GM12878 (cell line): ENCODE measurements around the gene GHDC. TPM values are rescaled to one million over a fixed set of nuclear protein-coding genes. Genes with fewer than 3 reads are reported as not detected.

Source experiments
- ATAC-seq: fragments of 200-7000 bp; cut with Tn5 transposase; 3 replicates; pipeline ENCODE4 v1.9.1; 2020; ENCODE audit warnings: mild to moderate bottlenecking, moderate library complexity
- BruUV-seq: library from RNA; stranded (reverse); fragments of 400-500 nt; replicated peaks from 2 replicates; lab custom pipeline; 2021; lab: Mats Ljungman, UMichigan
- CTCF ChIA-PET: fragments of 300-600 bp; sonication (Branson Sonifier 250); formaldehyde crosslinking; extraction: SDS; loops from one replicate; lab custom pipeline; 2021; ENCODE audit warnings: inconsistent platforms; lab: Yijun Ruan, JAX
- POLR2A ChIA-PET: fragments of 350-600 bp; formaldehyde crosslinking; extraction: SDS; loops from one replicate; lab custom pipeline; 2021; ENCODE audit warnings: inconsistent platforms; lab: Charles Lee
- RAD21 ChIA-PET: fragments of 300-600 bp; sonication (Branson Sonifier 250); formaldehyde crosslinking; loops from one replicate; lab custom pipeline; 2023; ENCODE audit warnings: antibody characterized with exemption; ENCODE audit not compliant: unreplicated experiment; lab: Charles Lee
- SMC1A ChIA-PET: fragments of 300-600 bp; sonication (Branson Sonifier 250); formaldehyde crosslinking; loops from one replicate; lab custom pipeline; 2023; ENCODE audit not compliant: unreplicated experiment, uncharacterized antibody; lab: Charles Lee
- DNase-seq: peaks from one replicate; pipeline ENCODE4 v3.0.0-alpha.2; 2011; ENCODE audit warnings: low read depth, low spot score
- FAIRE-seq: peaks from 3 replicates; lab custom pipeline; 2011; peaks lifted over from hg19 to GRCh38; lab: Jason Lieb, UNC
- H2AFZ ChIP-seq: 2 replicates; pipeline ENCODE4 v1.6.0; 2011; ENCODE audit warnings: low read depth, low read length, control low read depth; ENCODE audit not compliant: control insufficient read depth
- H3K27ac ChIP-seq: 2 replicates; pipeline ENCODE4 v1.5.1; 2011; ENCODE audit warnings: control low read depth; ENCODE audit not compliant: control insufficient read depth, insufficient read depth
- H3K27me3 ChIP-seq, 2 experiments: replicated peaks in 1 of 2; 2 replicates each; pipeline versions ENCODE4 v1.6.0 to v1.6.1; 2011; ENCODE audit warnings: low read length in 1 of 2; ENCODE audit not compliant: control insufficient read depth in 2 of 2, insufficient read depth in 2 of 2
- H3K36me3 ChIP-seq, 2 experiments: 2 replicates each; pipeline ENCODE4 v1.5.1; 2011; ENCODE audit warnings: low read length in 1 of 2; ENCODE audit not compliant: control insufficient read depth in 2 of 2, insufficient read depth in 2 of 2
- H3K4me1 ChIP-seq: 2 replicates; pipeline ENCODE4 v1.6.1; 2011; ENCODE audit warnings: mild to moderate bottlenecking, low read length, moderate library complexity, mixed read lengths; ENCODE audit not compliant: control insufficient read depth, insufficient read depth
- H3K4me2 ChIP-seq: 2 replicates; pipeline ENCODE4 v1.6.0; 2011; ENCODE audit warnings: control low read depth; ENCODE audit not compliant: control insufficient read depth, insufficient read depth
- H3K4me3 ChIP-seq: fragments of 200-600 bp; sonication (generic); 2 replicates; pipeline ENCODE4 v1.5.1; 2016
- H3K79me2 ChIP-seq: 2 replicates; pipeline ENCODE4 v1.6.0; 2011; ENCODE audit warnings: low read length; ENCODE audit not compliant: control insufficient read depth, insufficient read depth
- H3K9ac ChIP-seq: 2 replicates; pipeline ENCODE4 v1.8.0; 2011; ENCODE audit warnings: low read length, control low read depth, mixed read lengths; ENCODE audit not compliant: control insufficient read depth, insufficient read depth
- H3K9me3 ChIP-seq: replicated peaks from 3 replicates; pipeline ENCODE4 v1.5.1; 2011; ENCODE audit warnings: mild to moderate bottlenecking, low read length; ENCODE audit not compliant: control insufficient read depth, insufficient read depth
- H4K20me1 ChIP-seq: 2 replicates; pipeline ENCODE4 v1.6.0; 2011; ENCODE audit not compliant: control insufficient read depth, insufficient read depth
- ATF7 ChIP-seq: fragments of 450-650 bp; IDR thresholded peaks from 2 replicates; pipeline ENCODE4 v1.6.1; 2016; ENCODE audit warnings: low read depth, mild to moderate bottlenecking
- HDGF ChIP-seq: fragments of 450-650 bp; IDR thresholded peaks from 2 replicates; pipeline ENCODE4 v1.6.1; 2016; ENCODE audit warnings: antibody characterized with exemption
- IRF3 ChIP-seq: fragments of 450-650 bp; IDR thresholded peaks from 2 replicates; pipeline ENCODE4 v1.6.1; 2014; ENCODE audit warnings: mild to moderate bottlenecking
- WGBS: methylation state at CpG from one replicate; pipeline ENCODE4 v1.1.6; 2016; ENCODE audit warnings: low lambda C conversion rate; ENCODE audit not compliant: insufficient replicate concordance, insufficient coverage; ENCODE audit errors: missing lambda C conversion rate; 5-methylcytosine and 5-hydroxymethylcytosine counted together
- in situ Hi-C: fragments of 300-500 bp; cut with MboI; formaldehyde crosslinking; loops from 9 replicates; pipeline ENCODE4 v1.14.3; 2018; ENCODE audit warnings: mixed read lengths
- intact Hi-C: fragments of 100-400 bp; cut with micrococcal nuclease; formaldehyde crosslinking; loops from one replicate; pipeline ENCODE4 v1.14.2; 2022; ENCODE audit not compliant: unreplicated experiment
- polyA plus RNA-seq, 11 experiments: library from polyadenylated mRNA; depleted of rRNA in 4 of 11; unstranded in 6 of 11; stranded (reverse) in 5 of 11; fragments of >200 nt; fragmentation: Nextera tagmentation in 4 of 11; fragmentation: Illumina TruSeq in 1 of 11; extraction: Ambion mirVana in 4 of 11; extraction: Trizol in 1 of 11; gene quantifications; 1 replicate in 1 of 11; 2 replicates in 10 of 11; pipeline versions ENCODE4 v1.2.1 to v1.2.3, GENCODE V29; 2011 to 2016; ENCODE audit warnings: inconsistent platforms in 2 of 11, missing spikeins in 2 of 11, low read depth in 1 of 11
- total RNA-seq, 4 experiments: library from RNA; depleted of rRNA in 3 of 4; stranded (reverse); fragments of >200 nt in 3 of 4; fragmentation: Illumina TruSeq in 1 of 4; extraction: Trizol in 1 of 4; gene quantifications; 2 replicates each; pipeline versions ENCODE4 v1.2.1 to v1.2.3, GENCODE V29; 2013 to 2021

GHDC gene
- total and polyA plus RNA-seq, 10 of the 15 experiments (the other 5 are each of a cell fraction or from before 2014, with no cell fraction given) = 0.72 to 20.6 (median 12.9) TPM

- Histone ChIP-seq H3K9me3 (no peaks in the 10 kb centered on the region), H3K27me3 (no peaks in the 10 kb centered on the region), H4K20me1 (no peaks in the 10 kb centered on the region), H3K79me2 (no peaks in the 10 kb centered on the region), H2AFZ (peak overlapping the region; percentile 62; the same call in 1 of the 2 replicates), H3K4me2 (peak overlapping the region; percentile 94), H3K36me3 (no peaks in the 10 kb centered on the region), H3K4me3 (peak overlapping the region; percentile 21; the same call in 1 of the 2 replicates), H3K27ac (no peak overlapping the region), H3K4me1 (peaks cover 39% of the 10 kb centered on the region), H3K9ac (no peak overlapping the region)
- intact Hi-C loops = loop anchor here (2.0 to 10.0 kb wide), 4 partner anchors 107 to 224 kb away; partner anchors contain the start of genes CNP and STAT5A
- DNase-seq (no peak), ATAC-seq (no peak), FAIRE-seq (no peak)
- CTCF ChIA-PET = interaction anchor here (0.8 to 4.6 kb wide), 23 partner anchors 13 to 498 kb away, joined by 3 to 138 read pairs (median 10); partner anchors contain the start of genes DHX58, DNAJC7, GHDC and KAT2A
- in situ Hi-C loops = no loop called here
- POLR2A ChIA-PET = interaction anchor here (0.6 to 1.9 kb wide), 3 partner anchors 61 to 435 kb away, joined by 3 to 15 read pairs (median 7); partner anchors contain the start of gene DHX58
- TF ChIP-seq ATF7 (no peak), HDGF (0 out of 2 replicates have a peak, but pooled peaks have one; percentile 25), IRF3 (no peak)
- RAD21 ChIA-PET = interaction anchor here (0.8 to 4.7 kb wide), 12 partner anchors 10 to 225 kb away, joined by 3 to 78 read pairs (median 6); partner anchors contain the start of genes DHX58, GHDC and KAT2A
- WGBS = 3% methylated on average over 22 of the region's 33 CpGs
- SMC1A ChIA-PET = interaction anchor here (1.2 to 4.7 kb wide), 11 partner anchors 13 to 160 kb away, joined by 3 to 53 read pairs (median 7); partner anchors contain the start of genes DHX58, GHDC, KAT2A and NKIRAS2
- no TSS peak for BruUV-seq
Measured at GRCh38 chr17:42180411-42180921, 13.8 kb downstream of the GHDC start.
